H9 (cell line): ENCODE measurements around the gene MGMT. TPM values are rescaled to one million over a fixed set of nuclear protein-coding genes. Genes with fewer than 3 reads are reported as not detected.

Experiments
- DNase-seq: peaks from one replicate; pipeline ENCODE4 v3.0.0-alpha.2; 2017
- H2AFZ ChIP-seq: one replicate; pipeline ENCODE4 v1.6.1; 2013; ENCODE audit warnings: mild to moderate bottlenecking, low read length, control low read depth, moderate library complexity
- H2AK5ac ChIP-seq: 2 replicates; pipeline ENCODE4 v1.6.1; 2013; ENCODE audit warnings: low read length, control low read depth, mixed read lengths; ENCODE audit not compliant: insufficient read length
- H2BK120ac ChIP-seq: one replicate; pipeline ENCODE4 v1.6.1; 2013; ENCODE audit warnings: low read depth, mild to moderate bottlenecking, low read length, control low read depth, inconsistent platforms; ENCODE audit not compliant: poor library complexity, severe bottlenecking
- H2BK12ac ChIP-seq: 2 replicates; pipeline ENCODE4 v1.6.1; 2013; ENCODE audit warnings: low read length, control low read depth, mixed read lengths, low read depth; ENCODE audit not compliant: insufficient read length
- H2BK15ac ChIP-seq: 2 replicates; pipeline ENCODE4 v1.6.1; 2013; ENCODE audit warnings: low read depth, low read length, control low read depth
- H2BK20ac ChIP-seq: one replicate; pipeline ENCODE4 v1.6.1; 2013; ENCODE audit warnings: low read depth, mild to moderate bottlenecking, low read length, control low read depth, inconsistent platforms; ENCODE audit not compliant: poor library complexity, severe bottlenecking
- H2BK5ac ChIP-seq: 2 replicates; pipeline ENCODE4 v1.6.1; 2013; ENCODE audit warnings: low read length, control low read depth, mixed read lengths; ENCODE audit not compliant: insufficient read length
- H3K14ac ChIP-seq: 2 replicates; pipeline ENCODE4 v1.6.1; 2013; ENCODE audit warnings: low read length, control low read depth; ENCODE audit not compliant: insufficient read depth
- H3K18ac ChIP-seq: 2 replicates; pipeline ENCODE4 v1.6.1; 2013; ENCODE audit warnings: low read depth, mild to moderate bottlenecking, mixed read lengths, low read length, control low read depth; ENCODE audit not compliant: insufficient read length
- H3K23ac ChIP-seq: 2 replicates; pipeline ENCODE4 v1.6.1; 2013; ENCODE audit warnings: low read length, control low read depth, mixed read lengths, low read depth; ENCODE audit not compliant: insufficient read length
- H3K23me2 ChIP-seq: 2 replicates; pipeline ENCODE4 v1.6.1; 2013; ENCODE audit warnings: low read depth, mild to moderate bottlenecking, mixed read lengths, low read length, control low read depth; ENCODE audit not compliant: insufficient read length, poor library complexity, severe bottlenecking
- H3K27ac ChIP-seq: 2 replicates; pipeline ENCODE4 v1.5.1; 2013; ENCODE audit warnings: low read length, control low read depth, mixed read lengths, low read depth; ENCODE audit not compliant: insufficient read length
- H3K27me3 ChIP-seq: 2 replicates; pipeline ENCODE4 v1.6.1; 2013; ENCODE audit warnings: low read length, control low read depth, inconsistent platforms; ENCODE audit not compliant: insufficient read depth
- H3K4ac ChIP-seq: 2 replicates; pipeline ENCODE4 v1.6.1; 2013; ENCODE audit warnings: low read depth, mild to moderate bottlenecking, control low read depth, inconsistent platforms, low read length, moderate library complexity
- H3K4me1 ChIP-seq: 2 replicates; pipeline ENCODE4 v1.6.1; 2013; ENCODE audit warnings: low read length, control low read depth, inconsistent platforms; ENCODE audit not compliant: insufficient read depth
- H3K4me2 ChIP-seq: 2 replicates; pipeline ENCODE4 v1.6.1; 2013; ENCODE audit warnings: low read length, control low read depth, mixed read lengths; ENCODE audit not compliant: insufficient read length, insufficient read depth
- H3K56ac ChIP-seq: 2 replicates; pipeline ENCODE4 v1.6.1; 2013; ENCODE audit warnings: low read depth, mild to moderate bottlenecking, mixed read lengths, low read length, control low read depth; ENCODE audit not compliant: insufficient read length
- H3K79me1 ChIP-seq: 2 replicates; pipeline ENCODE4 v1.6.1; 2013; ENCODE audit warnings: low read depth, mild to moderate bottlenecking, moderate library complexity, low read length, control low read depth, inconsistent platforms; ENCODE audit not compliant: insufficient read depth, poor library complexity, severe bottlenecking
- H3K79me2 ChIP-seq: 2 replicates; pipeline ENCODE4 v1.6.1; 2013; ENCODE audit warnings: low read length, control low read depth, inconsistent platforms; ENCODE audit not compliant: insufficient read depth
- H3K9ac ChIP-seq: 2 replicates; pipeline ENCODE4 v1.6.1; 2013; ENCODE audit warnings: low read length, control low read depth, mixed read lengths; ENCODE audit not compliant: insufficient read length; ENCODE audit errors: extremely low read depth
- H3K9me3 ChIP-seq: one replicate; pipeline ENCODE4 v1.6.1; 2013; ENCODE audit warnings: low read depth, low read length, inconsistent platforms; ENCODE audit not compliant: control insufficient read depth
- H3T11ph ChIP-seq: one replicate; pipeline ENCODE4 v1.6.1; 2013; ENCODE audit warnings: mild to moderate bottlenecking, low read length, control low read depth, inconsistent platforms
- H4K20me1 ChIP-seq: one replicate; pipeline ENCODE4 v1.6.1; 2013; ENCODE audit not compliant: control insufficient read depth, insufficient read length, insufficient read depth
- H4K5ac ChIP-seq: 2 replicates; pipeline ENCODE4 v1.6.1; 2013; ENCODE audit warnings: low read depth, mild to moderate bottlenecking, mixed read lengths, low read length, control low read depth; ENCODE audit not compliant: insufficient read length
- H4K8ac ChIP-seq: replicated peaks from 2 replicates; pipeline ENCODE4 v1.6.1; 2013; ENCODE audit warnings: low read length, control low read depth, mixed read lengths, low read depth; ENCODE audit not compliant: insufficient read length
- H4K91ac ChIP-seq: 2 replicates; pipeline ENCODE4 v1.6.1; 2013; ENCODE audit warnings: low read depth, mild to moderate bottlenecking, moderate library complexity, mixed read lengths, low read length, control low read depth; ENCODE audit not compliant: insufficient read length
- H3K27ac Mint-ChIP-seq, 3 experiments: 2 replicates in 2 of 3; 3 replicates in 1 of 3; pipeline ENCODE4 v1.8.0; 2020 to 2021; ENCODE audit warnings: mixed read lengths in 3 of 3, mild to moderate bottlenecking in 1 of 3, moderate library complexity in 1 of 3
- H3K27me3 Mint-ChIP-seq: 2 replicates; pipeline ENCODE4 v1.8.0; 2021; ENCODE audit warnings: low read depth, mild to moderate bottlenecking, moderate library complexity, mixed read lengths
- H3K36me3 Mint-ChIP-seq, 3 experiments: 2 replicates in 2 of 3; 3 replicates in 1 of 3; pipeline ENCODE4 v1.8.0; 2020 to 2021; ENCODE audit warnings: low read depth in 3 of 3, mixed read lengths in 3 of 3; ENCODE audit not compliant: insufficient read depth in 1 of 3
- H3K4me1 Mint-ChIP-seq, 2 experiments: 2 replicates each; pipeline ENCODE4 v1.8.0; 2020; ENCODE audit warnings: mixed read lengths in 2 of 2
- H3K4me3 Mint-ChIP-seq, 2 experiments: 2 replicates in 1 of 2; 3 replicates in 1 of 2; pipeline ENCODE4 v1.8.0; 2020 to 2021; ENCODE audit warnings: mild to moderate bottlenecking in 2 of 2, mixed read lengths in 2 of 2, moderate library complexity in 1 of 2
- H3K9me3 Mint-ChIP-seq, 2 experiments: 2 replicates in 1 of 2; 3 replicates in 1 of 2; pipeline ENCODE4 v1.8.0; 2020; ENCODE audit warnings: mild to moderate bottlenecking in 2 of 2, mixed read lengths in 2 of 2, moderate library complexity in 1 of 2
- CTCF ChIP-seq: fragments of 200-600 bp; sonication (generic); conservative IDR thresholded peaks from 3 replicates; pipeline ENCODE4 v1.8.0; 2021; ENCODE audit warnings: antibody characterized with exemption, mild to moderate bottlenecking
- WGBS: extraction: QIAGEN DNeasy Blood & Tissue Kit; methylation state at CpG from one replicate; pipeline ENCODE4 v1.1.7; 2013; ENCODE audit warnings: missing lambda C conversion rate, low lambda C conversion rate, mixed read lengths; ENCODE audit not compliant: insufficient read length; ENCODE audit errors: extremely low coverage; 5-methylcytosine and 5-hydroxymethylcytosine counted together
- total RNA-seq: library from RNA; stranded (reverse); gene quantifications from 2 replicates; pipeline ENCODE4 v1.2.1, GENCODE V29; 2021

Gene MGMT
- total RNA-seq, 1 experiment from 2014 or later, result 18.4 TPM

DNA sequence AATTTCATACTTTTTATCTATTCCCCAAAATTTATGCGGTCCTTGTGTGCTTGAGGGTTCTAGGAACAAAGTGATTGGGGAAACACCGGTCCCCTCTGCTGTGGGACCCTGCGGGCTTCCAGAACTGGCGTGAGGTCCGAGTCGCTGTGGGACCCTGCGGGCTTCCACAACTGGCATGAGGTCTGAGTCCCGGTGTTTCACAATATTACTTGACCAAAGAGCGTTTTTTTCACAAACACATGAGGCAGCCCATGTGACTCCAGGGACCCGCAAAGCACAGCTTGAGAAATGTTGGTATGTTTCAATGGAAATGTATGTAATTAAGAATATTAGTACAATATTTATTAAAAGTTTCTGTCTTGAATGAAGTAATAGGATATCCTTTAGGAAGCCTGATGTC, 212.2 kb downstream of the MGMT start:
- Histone ChIP-seq H3K18ac (no peak overlapping the region), H3K4me2 (no peak overlapping the region), H2AFZ (no peak overlapping the region), H2BK12ac (no peak overlapping the region), H3K79me2 (no peaks in the 10 kb centered on the region), H3K4me1 (no peaks in the 10 kb centered on the region), H2BK120ac (no peak overlapping the region), H3K14ac (no peak overlapping the region), H2BK15ac (no peak overlapping the region), H2BK20ac (no peak overlapping the region), H4K5ac (no peak overlapping the region), H3K27me3 (no peaks in the 10 kb centered on the region), H3K9me3 (no peaks in the 10 kb centered on the region), H4K8ac (no peak overlapping the region), H3K79me1 (no peaks in the 10 kb centered on the region), H3K9ac (no peak overlapping the region), H4K91ac (no peak overlapping the region), H3K56ac (no peak overlapping the region), H3K23ac (no peak overlapping the region), H3K23me2 (no peaks in the 10 kb centered on the region), H3T11ph (no peak overlapping the region), H4K20me1 (no peaks in the 10 kb centered on the region), H3K27ac (no peak overlapping the region), H2BK5ac (no peak overlapping the region), H2AK5ac (no peak overlapping the region), H3K4ac (no peak overlapping the region)
- DNase-seq, result no peak
- peaks cover 0 to 2% (median 0%) of the 10 kb centered on the region in 3 experiments; a peak in 1 of 7 replicates for H3K36me3 Mint-ChIP-seq
- WGBS, result no CpG with 5 or more reads among the region's 10 CpGs
- TF ChIP-seq CTCF, result no peak
- no peak overlapping the region for H3K4me3 Mint-ChIP-seq
- no peak overlapping the region for H3K27ac Mint-ChIP-seq
- no peaks in the 10 kb centered on the region; a peak in 1 of 5 replicates for H3K9me3 Mint-ChIP-seq
- H3K4me1 Mint-ChIP-seq, result no peaks in the 10 kb centered on the region
- H3K27me3 Mint-ChIP-seq, result no peaks in the 10 kb centered on the region
